T-cell (primary cell): ENCODE results near the gene SEMA4G. TPM values are rescaled to one million over a fixed set of nuclear protein-coding genes. Genes with fewer than 3 reads are reported as not detected.

Experiments
- ATAC-seq, 4 experiments: fragments of 200-7000 bp in 3 of 4; fragments of 150-1000 bp in 1 of 4; cut with Tn5 transposase; replicated peaks in 1 of 4; 1 replicate in 3 of 4; 2 replicates in 1 of 4; pipeline ENCODE4 v1.10.0; 2021; ENCODE audit warnings: moderate library complexity in 3 of 4, mild to moderate bottlenecking in 2 of 4, moderate number of reproducible peaks in 1 of 4
- CTCF ChIA-PET, 2 donors: fragments of 300-600 bp; sonication (Branson Sonifier 250); formaldehyde crosslinking; loops; one replicate each; lab custom pipeline; 2022; ENCODE audit warnings: antibody characterized with exemption in 2 of 2; lab: Charles Lee
- POLR2A ChIA-PET, 2 donors: fragments of 300-600 bp; sonication (Branson Sonifier 250); formaldehyde crosslinking; loops; one replicate each; lab custom pipeline; 2022; ENCODE audit warnings: antibody characterized with exemption in 2 of 2; lab: Charles Lee
- DNase-seq, 35 experiments: peaks; one replicate each; pipeline versions ENCODE4 v3.0.0 to v3.0.0-alpha.2; 2013 to 2023
- H3K27ac ChIP-seq: one replicate; pipeline ENCODE4 v1.5.1; 2013; ENCODE audit warnings: low read length
- H3K27me3 ChIP-seq, 2 experiments: replicated peaks in 1 of 2; 1 replicate in 1 of 2; 2 replicates in 1 of 2; pipeline versions ENCODE4 v1.6.1 to v1.7.0; 2013; ENCODE audit warnings: low read length in 1 of 2, mixed read lengths in 1 of 2; ENCODE audit not compliant: control insufficient read depth in 2 of 2, insufficient read depth in 2 of 2; ENCODE audit errors: extremely low read depth in 1 of 2
- H3K36me3 ChIP-seq, 2 donors: 1 replicate in 1 of 2; 2 replicates in 1 of 2; pipeline versions ENCODE4 v1.6.1 to v1.7.0; 2013; ENCODE audit warnings: low read length in 1 of 2; ENCODE audit not compliant: control insufficient read depth in 2 of 2, insufficient read depth in 1 of 2; ENCODE audit errors: extremely low read depth in 1 of 2
- H3K4me1 ChIP-seq, 2 experiments: 1 replicate in 1 of 2; 2 replicates in 1 of 2; pipeline versions ENCODE4 v1.6.1 to v1.7.0; 2013; ENCODE audit warnings: low read length in 2 of 2, mixed read lengths in 1 of 2; ENCODE audit not compliant: insufficient read depth in 2 of 2, control insufficient read depth in 1 of 2; ENCODE audit errors: extremely low read depth in 1 of 2
- H3K4me3 ChIP-seq, 2 donors: 1 replicate in 1 of 2; 2 replicates in 1 of 2; pipeline versions ENCODE4 v1.5.1 to v1.7.0; 2013; ENCODE audit warnings: mild to moderate bottlenecking in 2 of 2, low read length in 1 of 2, moderate library complexity in 1 of 2; ENCODE audit not compliant: control insufficient read depth in 1 of 2; ENCODE audit errors: extremely low read depth in 1 of 2
- H3K9me3 ChIP-seq: 2 replicates; pipeline ENCODE4 v1.7.0; 2013
- H3K27ac Mint-ChIP-seq, 2 donors: one replicate each; pipeline ENCODE4 v1.8.0; 2020 to 2021; ENCODE audit warnings: mild to moderate bottlenecking in 2 of 2, mixed read lengths in 2 of 2
- H3K27me3 Mint-ChIP-seq, 2 donors: one replicate each; pipeline ENCODE4 v1.8.0; 2021 to 2022; ENCODE audit warnings: mixed read lengths in 2 of 2
- H3K36me3 Mint-ChIP-seq: one replicate; pipeline ENCODE4 v1.8.0; 2021; ENCODE audit warnings: mixed read lengths
- H3K4me1 Mint-ChIP-seq, 3 donors: one replicate each; pipeline ENCODE4 v1.8.0; 2020 to 2022; ENCODE audit warnings: mixed read lengths in 3 of 3, mild to moderate bottlenecking in 1 of 3
- H3K4me3 Mint-ChIP-seq, 3 donors: one replicate each; pipeline ENCODE4 v1.8.0; 2020 to 2022; ENCODE audit warnings: mild to moderate bottlenecking in 3 of 3, mixed read lengths in 3 of 3, moderate library complexity in 3 of 3
- H3K9me3 Mint-ChIP-seq, 3 donors: one replicate each; pipeline ENCODE4 v1.8.0; 2020 to 2022; ENCODE audit warnings: mixed read lengths in 3 of 3
- WGBS: methylation state at CpG from one replicate; pipeline ENCODE4 v1.1.5; 2013; ENCODE audit warnings: missing lambda C conversion rate; ENCODE audit not compliant: insufficient coverage; 5-methylcytosine and 5-hydroxymethylcytosine counted together
- total RNA-seq, 35 experiments: library from RNA in 6 of 35; stranded (reverse) in 6 of 35; fragments of 120-200 nt in 1 of 35; gene quantifications; one replicate each; pipeline versions ENCODE4 v1.2.1 to v1.2.4 and lab custom pipeline; 2013 to 2026

Gene SEMA4G
- total RNA-seq, 5 donors from 2014 or later (not counting 1 experiment from before 2014, with no cell fraction given) = 1.1 to 2.8 (median 1.4) TPM

DNA sequence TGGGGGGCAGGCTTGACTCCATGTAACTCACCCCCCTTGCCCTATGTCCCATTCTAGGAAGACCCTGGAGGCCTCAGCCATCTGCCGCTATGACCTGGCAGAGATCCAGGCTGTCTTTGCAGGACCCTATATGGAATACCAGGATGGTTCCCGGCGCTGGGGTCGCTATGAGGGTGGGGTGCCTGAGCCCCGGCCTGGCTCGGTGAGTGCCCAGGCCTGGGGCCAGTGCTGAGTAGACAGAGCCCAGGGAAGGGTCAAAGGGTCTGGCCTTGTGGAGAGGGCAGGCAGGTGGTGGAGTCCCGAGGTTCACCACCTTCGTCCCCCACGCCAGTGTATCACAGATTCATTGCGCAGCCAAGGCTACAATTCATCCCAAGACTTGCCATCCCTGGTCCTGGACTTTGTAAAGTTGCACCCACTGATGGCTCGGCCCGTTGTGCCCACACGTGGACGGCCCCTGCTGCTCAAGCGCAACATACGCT is 10.5 kb downstream of the SEMA4G start:
- Mint-ChIP-seq H3K4me3 (no peak overlapping the region), H3K36me3 (peaks cover 34% of the 10 kb centered on the region), H3K27me3 (no peaks in the 10 kb centered on the region), H3K9me3 (no peaks in the 10 kb centered on the region), H3K4me1 (peaks cover 0 to 2% (median 1%) of the 10 kb centered on the region in 3 donors), H3K27ac (no peak overlapping the region)
- no peak for ATAC-seq
- Histone ChIP-seq H3K4me1 (no peaks in the 10 kb centered on the region), H3K27me3 (no peaks in the 10 kb centered on the region), H3K27ac (no peak overlapping the region), H3K4me3 (no peak overlapping the region), H3K36me3 (peaks cover 17 to 31% of the 10 kb centered on the region in 2 donors), H3K9me3 (no peaks in the 10 kb centered on the region)
- CTCF ChIA-PET = no interaction called here
- 96% methylated on average over 16 of the region's 16 CpGs for WGBS
- no peak for DNase-seq
- POLR2A ChIA-PET = no interaction called here

- Mint-ChIP-seq H3K27me3 (no peaks in the 10 kb centered on the region), H3K27ac (no peak overlapping the region), H3K4me1 (peaks cover 0 to 5% (median 1%) of the 10 kb centered on the region in 3 donors), H3K4me3 (no peak overlapping the region), H3K36me3 (peaks cover 35% of the 10 kb centered on the region), H3K9me3 (no peaks in the 10 kb centered on the region)
- 89% methylated on average over 1 of the region's 2 CpGs for whole genome bisulfite sequencing
- Histone ChIP-seq H3K27me3 (no peaks in the 10 kb centered on the region), H3K27ac (no peak overlapping the region), H3K9me3 (no peaks in the 10 kb centered on the region), H3K4me3 (no peak overlapping the region), H3K36me3 (peaks cover 17 to 31% of the 10 kb centered on the region in 2 donors), H3K4me1 (no peaks in the 10 kb centered on the region)
- POLR2A ChIA-PET = no interaction called here
- CTCF ChIA-PET = no interaction called here
- DNase-seq (no peak), ATAC-seq (no peak)
These were observed 11.0 kb downstream of the SEMA4G start for GRCh38 chr10:100980311-100980710.

GRCh38 chr10:100980711-100981110 is 11.4 kb downstream of the SEMA4G start:
- Histone ChIP-seq H3K9me3 (no peaks in the 10 kb centered on the region), H3K27ac (no peak overlapping the region), H3K36me3 (peaks cover 17 to 35% of the 10 kb centered on the region in 2 donors), H3K27me3 (no peaks in the 10 kb centered on the region), H3K4me3 (no peak overlapping the region), H3K4me1 (peaks cover 0 to under 1% of the 10 kb centered on the region in 2 experiments)
- no peak overlapping the region for H3K27ac Mint-ChIP-seq
- ChIA-PET POLR2A (no interaction called here), CTCF (no interaction called here)
- no peaks in the 10 kb centered on the region for H3K27me3 Mint-ChIP-seq
- WGBS = 94% methylated on average over 3 of the region's 7 CpGs
- H3K36me3 Mint-ChIP-seq = peaks cover 37% of the 10 kb centered on the region
- no peak overlapping the region for H3K4me3 Mint-ChIP-seq
- ATAC-seq (no peak), DNase-seq (peak in 1 of 35 experiments; percentile 12)
- peaks cover 3 to 9% (median 5%) of the 10 kb centered on the region in 3 donors for H3K4me1 Mint-ChIP-seq
- H3K9me3 Mint-ChIP-seq = no peaks in the 10 kb centered on the region

- no peaks in the 10 kb centered on the region for H3K9me3 ChIP-seq
These were observed 12.0 kb downstream of the SEMA4G start for GRCh38 chr10:100981178-100981772.

GRCh38 chr10:100982916-100983830 is 13.9 kb downstream of the SEMA4G start:
- Mint-ChIP-seq H3K4me1 (peaks cover 18 to 34% (median 29%) of the 10 kb centered on the region in 3 donors), H3K9me3 (no peaks in the 10 kb centered on the region), H3K4me3 (no peak overlapping the region), H3K36me3 (peaks cover 44% of the 10 kb centered on the region), H3K27me3 (no peaks in the 10 kb centered on the region), H3K27ac (no peak overlapping the region)
- CTCF ChIA-PET = no interaction called here
- H3K27ac ChIP-seq = no peak overlapping the region
- peaks cover 7 to 22% of the 10 kb centered on the region in 2 experiments for H3K4me1 ChIP-seq
- ATAC-seq = no peak
- peak in 1 of 35 experiments; percentile 8 for DNase-seq
- peaks cover 12 to 35% of the 10 kb centered on the region in 2 donors for H3K36me3 ChIP-seq
- POLR2A ChIA-PET = no interaction called here
- no peaks in the 10 kb centered on the region for H3K9me3 ChIP-seq
- H3K27me3 ChIP-seq = no peaks in the 10 kb centered on the region
- H3K4me3 ChIP-seq = no peak overlapping the region
- WGBS = 95% methylated on average over 20 of the region's 24 CpGs

More at GRCh38 chr10:100981178-100981772, 12.0 kb downstream of the SEMA4G start:
- H3K27me3 ChIP-seq = no peaks in the 10 kb centered on the region
- DNase-seq = no peak
- peaks cover 1 to 5% of the 10 kb centered on the region in 2 experiments for H3K4me1 ChIP-seq
- Mint-ChIP-seq H3K9me3 (no peaks in the 10 kb centered on the region), H3K4me3 (no peak overlapping the region), H3K4me1 (peaks cover 7 to 15% (median 10%) of the 10 kb centered on the region in 3 donors), H3K27ac (no peak overlapping the region), H3K27me3 (no peaks in the 10 kb centered on the region), H3K36me3 (peaks cover 36% of the 10 kb centered on the region)
- H3K27ac ChIP-seq = no peak overlapping the region
- H3K36me3 ChIP-seq = peaks cover 17 to 35% of the 10 kb centered on the region in 2 donors
- CTCF ChIA-PET = no interaction called here
- H3K4me3 ChIP-seq = no peak overlapping the region
- POLR2A ChIA-PET = no interaction called here
- WGBS = 100% methylated on average over 2 of the region's 5 CpGs
- no peak for ATAC-seq

GRCh38 chr10:100983868-100984671 is 14.8 kb downstream of the SEMA4G start:
- Histone ChIP-seq H3K9me3 (no peaks in the 10 kb centered on the region), H3K27ac (no peak overlapping the region), H3K36me3 (peaks cover 15 to 36% of the 10 kb centered on the region in 2 donors), H3K4me3 (no peak overlapping the region), H3K4me1 (peaks cover 7 to 31% of the 10 kb centered on the region in 2 experiments), H3K27me3 (no peaks in the 10 kb centered on the region)
- Mint-ChIP-seq H3K4me1 (peaks cover 18 to 35% (median 31%) of the 10 kb centered on the region in 3 donors), H3K27ac (no peak overlapping the region), H3K4me3 (no peak overlapping the region), H3K9me3 (no peaks in the 10 kb centered on the region), H3K27me3 (no peaks in the 10 kb centered on the region), H3K36me3 (peaks cover 42% of the 10 kb centered on the region)
- POLR2A ChIA-PET = no interaction called here
- ATAC-seq = no peak
- no peak for DNase-seq
- 94% methylated on average over 8 of the region's 13 CpGs for WGBS
- CTCF ChIA-PET = interaction anchor here in 1 of 2 donors (1.5 kb wide), 1 partner anchor 30 kb away, joined by 5 read pairs; no protein-coding TSS in a partner anchor
